ENCODE measurements around the gene INCENP.

- TF ChIP-seq CTCF (IDR thresholded peaks at IDR 0.05) (no peak), POLR2A (IDR thresholded peaks at IDR 0.05) (no peak)
Measured at GRCh38 chr11:62105667-62106191, 18.1 kb upstream of the INCENP start.

All from heart left ventricle (tissue), 13 donors.